Kidney capillary endothelial cell (primary cell): ENCODE measurements around the gene RELL2.
A peak's percentile ranks its signal among the peaks of the same experiment; 100 is the strongest.

Source experiments
- DNase-seq: peaks from one replicate; pipeline ENCODE4 v3.0.0-alpha.2; 2018; ENCODE audit warnings: low spot score

Gene RELL2

GRCh38 chr5:141618804-141619554, 17.8 kb upstream of the RELL2 start, which contains the start of gene DIAPH1:
Gene DIAPH1, minus strand, starts transcription at chr5:141619000. Its CDS starts 86 bp downstream, at chr5:141618914.
- DNase-seq, result peak; percentile 88

- DNase-seq, result no peak
These were observed 13.6 kb upstream of the RELL2 start for GRCh38 chr5:141623186-141623585.

- DNase-seq, result no peak
These were observed 13.2 kb upstream of the RELL2 start for GRCh38 chr5:141623611-141624010.

DNA sequence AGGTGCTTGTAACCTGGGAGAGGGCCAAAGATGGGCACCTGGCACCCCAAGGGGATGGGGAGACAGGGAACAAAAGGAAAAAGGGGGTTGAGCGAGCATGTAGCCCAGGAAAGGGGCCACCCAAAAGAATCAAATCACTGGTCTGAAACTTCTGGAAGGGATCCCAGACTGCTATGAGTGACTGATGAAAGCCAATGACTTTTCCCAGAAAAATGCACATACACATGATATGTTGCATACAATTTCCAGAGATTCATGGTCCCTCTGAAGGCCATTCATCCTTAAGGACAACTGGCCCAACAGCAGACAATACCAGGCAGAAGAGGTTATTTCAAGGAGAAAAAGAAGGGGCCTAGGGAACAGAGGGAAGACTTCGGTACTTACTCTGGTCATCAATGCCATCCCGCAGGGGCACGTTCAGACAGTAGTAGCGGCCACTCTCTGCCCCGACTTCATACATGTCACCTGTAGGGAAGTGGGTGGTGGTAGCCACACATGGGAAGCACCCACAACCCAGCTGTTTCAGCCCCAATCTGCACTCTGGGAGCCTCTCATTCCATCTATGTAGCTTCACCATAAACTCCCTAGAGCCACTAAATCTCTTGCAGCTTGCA, 8.5 kb upstream of the RELL2 start:
- no peak for DNase-seq

DNA sequence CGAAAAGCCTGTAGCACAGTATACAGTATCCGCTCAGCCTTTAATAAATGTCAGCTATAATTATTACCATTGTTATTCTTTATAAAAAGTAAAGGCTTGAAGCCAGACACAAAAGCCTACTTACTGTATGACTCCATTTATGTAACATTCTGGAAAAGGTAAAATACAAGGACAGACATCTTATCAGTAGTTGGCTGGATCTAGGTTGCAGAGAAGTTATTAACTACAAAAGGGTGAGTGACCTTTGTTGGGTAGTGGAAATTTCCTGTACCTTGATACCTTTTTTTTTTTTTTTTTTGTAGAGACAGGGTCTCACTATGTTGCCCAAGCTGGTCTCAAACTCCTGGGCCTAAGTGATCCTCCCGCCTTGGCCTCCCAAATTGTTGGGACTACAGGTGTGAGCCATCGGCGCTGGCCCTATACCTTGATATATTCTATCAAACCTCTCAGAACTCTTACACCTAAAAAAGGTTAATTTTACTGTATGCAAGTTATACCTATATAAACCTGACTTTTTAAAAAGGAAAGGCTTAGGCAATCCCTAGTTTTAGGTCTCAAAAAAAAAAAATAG, 6.1 kb upstream of the RELL2 start:
- no peak for DNase-seq

DNA sequence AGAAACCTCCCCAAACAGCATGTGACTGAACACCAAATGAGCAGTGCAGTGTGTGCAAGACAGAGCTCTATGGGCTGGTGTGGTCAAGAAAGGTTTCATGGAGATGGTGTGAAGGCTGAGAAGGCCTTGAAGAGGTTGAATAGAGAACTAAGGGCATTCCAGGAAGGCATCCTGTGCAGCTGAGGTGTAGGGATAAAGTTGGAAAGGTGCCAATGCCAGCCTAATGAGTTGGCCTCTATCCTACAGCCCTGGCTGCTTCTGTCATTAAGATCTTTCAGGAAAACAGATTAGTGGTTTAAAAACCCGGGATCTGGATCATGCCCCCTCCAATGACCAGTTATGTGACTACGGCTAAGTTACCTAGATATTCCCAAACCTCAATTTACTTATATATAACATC, 4.1 kb upstream of the RELL2 start:
- no peak for DNase-seq

GRCh38 chr5:141633871-141634561, 2.8 kb upstream of the RELL2 start:
- DNase-seq, result no peak

- DNase-seq, result no peak
These were observed 2.1 kb upstream of the RELL2 start for GRCh38 chr5:141634720-141635119.

- DNase-seq, result no peak
These were observed 1.2 kb upstream of the RELL2 start for GRCh38 chr5:141635646-141636045.

DNA sequence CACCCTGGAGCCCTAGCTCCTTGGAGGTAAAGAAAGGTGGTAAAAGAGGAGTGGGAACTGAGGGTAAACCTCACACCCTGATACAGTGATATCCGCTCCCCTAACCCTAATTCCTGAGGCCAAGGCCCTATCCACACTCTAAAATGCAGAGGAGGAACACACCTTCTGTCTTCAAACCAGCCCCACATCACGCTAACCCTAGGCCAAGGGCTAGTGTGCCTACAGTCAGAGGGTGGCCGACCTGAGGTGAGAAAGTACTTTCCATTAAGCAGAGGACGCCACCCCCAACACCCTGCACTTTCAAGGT, 738 bp upstream of the RELL2 start:
- DNase-seq, result no peak

DNA sequence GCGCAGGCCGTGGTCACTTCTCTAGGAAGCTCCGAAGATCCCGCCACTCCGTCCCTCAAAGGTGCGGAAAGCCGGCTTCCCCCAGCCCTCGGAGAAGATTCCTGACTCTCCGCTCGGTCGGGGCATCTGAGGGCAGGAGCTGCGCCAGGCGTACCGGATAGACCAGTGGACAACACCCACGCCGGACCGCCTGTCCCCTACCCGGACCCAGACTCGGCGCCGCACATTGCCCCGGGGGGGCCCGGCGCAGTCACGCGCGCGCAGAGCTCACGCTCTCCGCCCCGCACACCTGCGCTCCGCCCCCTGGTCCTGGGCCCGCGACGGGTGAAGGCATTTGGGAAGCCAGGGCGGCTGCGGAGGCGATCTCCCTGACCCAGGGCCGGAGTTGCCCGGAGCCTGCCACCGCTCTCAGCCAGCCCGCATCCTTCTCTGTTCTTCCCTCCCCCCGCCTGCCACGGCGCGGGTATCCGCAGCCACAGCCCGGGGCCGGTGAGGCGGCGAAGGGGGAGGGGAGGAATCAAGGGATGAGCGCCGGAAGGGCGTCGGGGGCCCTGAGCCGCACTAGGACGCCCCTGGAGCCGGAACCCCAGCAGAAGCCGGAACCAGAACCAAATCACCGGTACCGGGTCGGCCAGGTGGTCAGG, 448 bp downstream of the RELL2 start:
- no peak for DNase-seq

DNA sequence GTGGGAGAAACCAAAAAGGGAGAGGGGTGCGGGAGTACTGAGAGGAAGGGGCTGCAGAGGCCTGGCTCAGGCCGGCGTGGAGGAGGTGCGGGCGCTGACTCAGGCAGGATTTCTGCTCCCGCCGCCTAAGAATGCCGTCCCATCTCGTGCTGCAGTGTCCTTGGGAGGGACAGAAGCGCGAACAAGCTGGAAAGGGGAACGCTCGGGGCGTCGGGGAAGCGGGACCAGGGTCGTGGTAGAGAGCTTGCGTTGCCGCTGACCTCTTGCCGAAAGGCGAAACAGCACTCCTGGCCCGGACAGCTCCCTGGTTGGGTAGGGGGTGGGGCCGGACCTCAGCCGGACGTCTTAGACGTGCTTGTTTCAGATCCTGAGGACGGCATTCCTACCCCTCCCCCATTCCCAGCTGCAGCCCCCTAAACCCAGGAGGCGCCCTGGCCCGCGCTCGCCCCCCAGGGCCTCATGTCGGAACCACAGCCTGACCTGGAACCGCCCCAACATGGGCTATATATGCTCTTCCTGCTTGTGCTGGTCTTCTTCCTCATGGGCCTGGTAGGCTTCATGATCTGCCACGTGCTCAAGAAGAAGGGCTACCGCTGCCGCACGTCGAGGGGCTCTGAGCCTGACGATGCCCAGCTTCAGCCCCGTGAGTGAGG, 1.1 kb downstream of the RELL2 start:
- DNase-seq, result peak; percentile 67

DNA sequence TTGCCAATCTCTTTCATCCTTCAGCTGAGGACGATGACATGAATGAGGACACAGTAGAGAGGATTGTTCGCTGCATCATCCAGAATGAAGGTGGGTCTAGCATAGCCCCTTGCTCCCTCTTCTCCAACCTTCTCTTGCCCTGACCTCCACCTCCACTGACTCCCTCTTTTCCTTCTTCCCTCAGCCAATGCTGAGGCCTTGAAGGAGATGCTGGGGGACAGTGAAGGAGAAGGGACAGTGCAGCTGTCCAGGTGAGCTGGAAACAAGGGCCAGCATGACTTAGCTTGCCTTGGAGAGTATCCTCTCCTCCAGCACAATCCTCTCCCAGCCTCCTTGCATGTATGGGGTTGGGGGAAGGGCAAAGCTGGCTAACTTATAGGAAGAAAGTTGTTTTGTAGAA, 2.0 kb downstream of the RELL2 start:
- no peak for DNase-seq

DNA sequence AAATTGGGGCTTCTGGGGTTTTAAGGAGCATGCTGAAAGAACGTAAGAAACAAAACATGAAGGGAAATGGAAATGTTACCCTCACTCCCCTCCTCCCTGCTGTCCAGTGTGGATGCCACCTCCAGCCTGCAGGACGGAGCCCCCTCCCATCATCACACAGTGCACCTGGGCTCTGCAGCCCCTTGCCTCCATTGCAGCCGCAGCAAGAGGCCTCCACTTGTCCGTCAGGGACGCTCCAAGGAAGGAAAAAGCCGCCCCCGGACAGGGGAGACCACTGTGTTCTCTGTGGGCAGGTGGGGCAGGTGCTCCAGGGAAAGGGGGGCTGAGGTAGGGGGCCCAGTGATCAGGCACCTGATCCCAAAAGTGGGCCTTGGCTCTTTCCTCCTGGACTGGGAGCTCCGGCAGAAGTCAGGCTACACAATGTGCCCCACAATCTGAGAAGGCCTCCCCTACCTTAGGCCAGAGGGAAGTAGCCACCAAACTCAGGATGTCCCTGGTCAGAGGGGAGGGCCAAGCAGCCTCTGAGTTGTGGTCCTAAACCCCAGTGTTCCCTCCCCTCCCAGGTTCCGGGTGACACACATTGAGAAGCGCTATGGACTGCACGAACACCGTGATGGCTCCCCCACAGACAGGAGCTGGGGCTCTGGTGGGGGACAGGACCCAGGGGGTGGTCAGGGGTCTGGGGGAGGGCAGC, 2.7 kb downstream of the RELL2 start:
- no peak for DNase-seq

DNA sequence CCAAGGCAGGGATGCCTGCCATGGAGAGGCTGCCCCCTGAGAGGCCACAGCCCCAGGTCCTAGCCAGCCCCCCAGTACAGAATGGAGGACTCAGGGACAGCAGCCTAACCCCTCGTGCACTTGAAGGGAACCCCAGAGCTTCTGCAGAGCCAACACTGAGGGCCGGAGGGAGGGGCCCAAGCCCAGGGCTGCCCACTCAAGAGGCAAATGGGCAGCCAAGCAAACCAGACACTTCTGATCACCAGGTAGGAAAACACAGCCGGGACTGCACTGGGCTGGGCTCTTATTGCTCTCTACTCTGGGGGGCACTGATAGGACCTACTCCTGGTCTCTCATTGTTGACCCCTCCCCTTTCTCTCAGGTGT, 3.2 kb downstream of the RELL2 start:
- no peak for DNase-seq

GRCh38 chr5:141640698-141641097, 3.9 kb downstream of the RELL2 start:
- DNase-seq, result no peak

- peak; percentile 87 for DNase-seq
These were observed 5.0 kb downstream of the RELL2 start for GRCh38 chr5:141641634-141642267.

DNA sequence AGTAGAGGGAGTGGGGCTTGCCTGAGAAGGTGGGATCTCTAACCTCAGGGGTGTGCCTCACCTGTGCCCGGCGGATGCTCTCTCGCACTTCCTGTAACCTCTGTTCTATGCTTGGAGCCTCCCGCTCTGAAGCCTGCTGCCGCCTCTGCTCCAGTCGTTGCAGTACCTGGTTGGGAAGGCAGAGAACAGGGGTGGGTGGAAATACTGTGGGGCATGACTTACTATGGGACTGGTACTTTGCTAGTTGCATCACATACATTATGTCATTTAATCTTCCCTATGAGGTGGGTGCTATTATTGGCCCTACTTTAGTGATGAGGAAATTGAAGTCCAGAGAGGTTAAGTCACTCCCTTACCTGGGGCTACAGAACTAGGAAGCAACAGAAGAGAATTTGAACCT, 9.2 kb downstream of the RELL2 start:
- no peak for DNase-seq

- DNase-seq, result no peak
These were observed 10.4 kb downstream of the RELL2 start for GRCh38 chr5:141647242-141647641.

GRCh38 chr5:141647851-141648250, 11.1 kb downstream of the RELL2 start:
- no peak for DNase-seq
